Stimulated activated memory B cell treated with anti-CD40 and anti-IgM and Interleukin-4, amounts not matched to agents 10 μg/mL and 1 μg/mL and 100 μg/mL, for 72 hours (primary cell): ENCODE results near the gene MYO18B.

Source experiments
- ATAC-seq: fragments of 150-1000 bp; cut with Tn5 transposase; 2 replicates; pipeline ENCODE4 v1.10.0; 2021
- H3K27ac Mint-ChIP-seq: one replicate; pipeline ENCODE4 v1.8.0; 2022; ENCODE audit warnings: mild to moderate bottlenecking, mixed read lengths
- H3K27me3 Mint-ChIP-seq: one replicate; pipeline ENCODE4 v1.8.0; 2022; ENCODE audit warnings: mixed read lengths
- H3K36me3 Mint-ChIP-seq: one replicate; pipeline ENCODE4 v1.8.0; 2022; ENCODE audit warnings: mixed read lengths
- H3K4me1 Mint-ChIP-seq: one replicate; pipeline ENCODE4 v1.8.0; 2022; ENCODE audit warnings: mixed read lengths
- H3K4me3 Mint-ChIP-seq: one replicate; pipeline ENCODE4 v1.8.0; 2022; ENCODE audit warnings: mild to moderate bottlenecking, moderate library complexity, mixed read lengths
- H3K9me3 Mint-ChIP-seq: one replicate; pipeline ENCODE4 v1.8.0; 2022; ENCODE audit warnings: mixed read lengths

MYO18B gene

GRCh38 chr22:26053737-26054316 is 311.8 kb downstream of the MYO18B start:
- ATAC-seq, result no peak
- H3K4me3 Mint-ChIP-seq, result no peak overlapping the region
- H3K27me3 Mint-ChIP-seq, result peaks cover 32% of the 10 kb centered on the region
- H3K4me1 Mint-ChIP-seq, result no peaks in the 10 kb centered on the region
- no peaks in the 10 kb centered on the region for H3K9me3 Mint-ChIP-seq
- H3K36me3 Mint-ChIP-seq, result no peaks in the 10 kb centered on the region
- no peak overlapping the region for H3K27ac Mint-ChIP-seq

GRCh38 chr22:26054841-26055605 is 313.0 kb downstream of the MYO18B start:
- H3K9me3 Mint-ChIP-seq, result no peaks in the 10 kb centered on the region
- H3K27me3 Mint-ChIP-seq, result peaks cover 32% of the 10 kb centered on the region
- no peak for ATAC-seq
- H3K4me3 Mint-ChIP-seq, result no peak overlapping the region
- no peaks in the 10 kb centered on the region for H3K36me3 Mint-ChIP-seq
- H3K4me1 Mint-ChIP-seq, result no peaks in the 10 kb centered on the region
- H3K27ac Mint-ChIP-seq, result no peak overlapping the region

GRCh38 chr22:26055693-26056092 is 313.7 kb downstream of the MYO18B start:
- H3K27ac Mint-ChIP-seq, result no peak overlapping the region
- no peaks in the 10 kb centered on the region for H3K4me1 Mint-ChIP-seq
- H3K27me3 Mint-ChIP-seq, result peaks cover 28% of the 10 kb centered on the region
- no peaks in the 10 kb centered on the region for H3K9me3 Mint-ChIP-seq
- H3K36me3 Mint-ChIP-seq, result no peaks in the 10 kb centered on the region
- no peak overlapping the region for H3K4me3 Mint-ChIP-seq
- ATAC-seq, result no peak

- Mint-ChIP-seq H3K36me3 (no peaks in the 10 kb centered on the region), H3K4me1 (no peaks in the 10 kb centered on the region), H3K27me3 (peaks cover 27% of the 10 kb centered on the region), H3K4me3 (no peak overlapping the region), H3K9me3 (no peaks in the 10 kb centered on the region), H3K27ac (no peak overlapping the region)
- ATAC-seq, result no peak
Measured at GRCh38 chr22:26056455-26057200, 314.6 kb downstream of the MYO18B start.

GRCh38 chr22:26057731-26058130 is 315.7 kb downstream of the MYO18B start:
- ATAC-seq, result no peak
- no peaks in the 10 kb centered on the region for H3K36me3 Mint-ChIP-seq
- peaks cover 20% of the 10 kb centered on the region for H3K27me3 Mint-ChIP-seq
- no peaks in the 10 kb centered on the region for H3K9me3 Mint-ChIP-seq
- no peaks in the 10 kb centered on the region for H3K4me1 Mint-ChIP-seq
- no peak overlapping the region for H3K4me3 Mint-ChIP-seq
- no peak overlapping the region for H3K27ac Mint-ChIP-seq

- Mint-ChIP-seq H3K27me3 (peaks cover 23% of the 10 kb centered on the region), H3K4me3 (no peak overlapping the region), H3K4me1 (no peaks in the 10 kb centered on the region), H3K27ac (no peak overlapping the region), H3K36me3 (no peaks in the 10 kb centered on the region), H3K9me3 (no peaks in the 10 kb centered on the region)
- ATAC-seq, result no peak
Measured at GRCh38 chr22:26064048-26064447, 322.1 kb downstream of the MYO18B start.

- H3K36me3 Mint-ChIP-seq, result no peaks in the 10 kb centered on the region
Measured at GRCh38 chr22:26065847-26066246, 323.9 kb downstream of the MYO18B start.

GRCh38 chr22:26066534-26066933 is 324.5 kb downstream of the MYO18B start:
- Mint-ChIP-seq H3K4me3 (no peak overlapping the region), H3K9me3 (no peaks in the 10 kb centered on the region), H3K27ac (no peak overlapping the region), H3K27me3 (peaks cover 20% of the 10 kb centered on the region), H3K36me3 (no peaks in the 10 kb centered on the region), H3K4me1 (no peaks in the 10 kb centered on the region)
- ATAC-seq, result no peak

More at GRCh38 chr22:26065847-26066246, 323.9 kb downstream of the MYO18B start:
- H3K9me3 Mint-ChIP-seq, result no peaks in the 10 kb centered on the region
- H3K27me3 Mint-ChIP-seq, result peaks cover 23% of the 10 kb centered on the region
- no peak overlapping the region for H3K27ac Mint-ChIP-seq
- H3K4me3 Mint-ChIP-seq, result no peak overlapping the region
- no peak for ATAC-seq
- H3K4me1 Mint-ChIP-seq, result no peaks in the 10 kb centered on the region

GRCh38 chr22:26068571-26068970 is 326.6 kb downstream of the MYO18B start:
- Mint-ChIP-seq H3K4me1 (no peaks in the 10 kb centered on the region), H3K36me3 (no peaks in the 10 kb centered on the region), H3K27me3 (peaks cover 15% of the 10 kb centered on the region), H3K4me3 (no peak overlapping the region), H3K27ac (no peak overlapping the region), H3K9me3 (no peaks in the 10 kb centered on the region)
- ATAC-seq, result no peak

GRCh38 chr22:26072621-26073020 is 330.6 kb downstream of the MYO18B start:
- H3K27ac Mint-ChIP-seq, result no peak overlapping the region
- no peaks in the 10 kb centered on the region for H3K9me3 Mint-ChIP-seq
- no peaks in the 10 kb centered on the region for H3K36me3 Mint-ChIP-seq
- peaks cover 24% of the 10 kb centered on the region for H3K27me3 Mint-ChIP-seq
- no peaks in the 10 kb centered on the region for H3K4me1 Mint-ChIP-seq
- H3K4me3 Mint-ChIP-seq, result no peak overlapping the region
- no peak for ATAC-seq

- peaks cover 10% of the 10 kb centered on the region for H3K27me3 Mint-ChIP-seq
- no peak overlapping the region for H3K27ac Mint-ChIP-seq
- H3K36me3 Mint-ChIP-seq, result no peaks in the 10 kb centered on the region
- ATAC-seq, result no peak
- peaks cover 4% of the 10 kb centered on the region for H3K9me3 Mint-ChIP-seq
- no peak overlapping the region for H3K4me3 Mint-ChIP-seq
- H3K4me1 Mint-ChIP-seq, result no peaks in the 10 kb centered on the region
Measured at GRCh38 chr22:26075251-26075650, 333.3 kb downstream of the MYO18B start.

GRCh38 chr22:26079009-26079408 is 337.0 kb downstream of the MYO18B start:
- ATAC-seq, result no peak
- Mint-ChIP-seq H3K27ac (no peak overlapping the region), H3K4me1 (no peaks in the 10 kb centered on the region), H3K36me3 (no peaks in the 10 kb centered on the region), H3K27me3 (peaks cover 10% of the 10 kb centered on the region), H3K9me3 (peaks cover 4% of the 10 kb centered on the region), H3K4me3 (no peak overlapping the region)
